HG03196 (cell line): Measurements from ENCODE around the gene NAPA.

Source experiments
- ATAC-seq: cut with Tn5 transposase; IDR thresholded peaks from one replicate; pipeline ENCODE4 v1.9.1; 2021; ENCODE audit not compliant: unreplicated experiment

NAPA gene

DNA sequence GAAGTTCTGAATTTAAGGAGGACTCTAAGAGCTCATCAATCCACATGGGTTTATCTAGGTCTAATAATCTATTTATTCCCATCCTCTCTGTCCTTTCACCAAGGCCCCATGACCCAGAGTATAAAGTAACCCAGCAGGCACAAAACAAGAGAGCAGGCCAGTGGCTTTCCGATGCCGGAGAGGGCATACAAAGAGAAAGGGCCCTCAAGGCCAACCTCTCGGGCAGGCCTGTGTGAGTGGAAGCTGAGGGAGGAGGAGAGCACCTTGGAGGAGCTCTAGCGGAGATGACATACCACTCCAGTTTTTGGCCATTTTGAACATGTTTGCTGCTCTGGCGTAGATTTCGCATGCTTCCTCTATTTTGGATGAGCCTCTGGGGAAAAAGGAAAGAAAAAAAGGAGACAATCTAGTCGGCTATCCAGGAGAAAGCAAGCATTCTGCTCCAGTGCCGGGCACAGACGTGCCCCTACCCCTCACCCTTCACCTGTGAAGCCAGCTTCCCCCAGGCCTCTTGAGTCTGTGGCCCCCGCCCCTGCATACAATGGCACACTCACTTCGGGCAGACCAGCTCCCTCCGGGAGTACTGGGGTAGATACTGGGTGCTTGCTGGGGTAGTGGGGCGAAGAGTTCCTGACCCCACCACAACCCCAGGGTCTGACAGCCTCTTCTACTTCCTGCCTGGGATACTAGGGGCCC is 11.6 kb downstream of the NAPA start:
- no peak for ATAC-seq

DNA sequence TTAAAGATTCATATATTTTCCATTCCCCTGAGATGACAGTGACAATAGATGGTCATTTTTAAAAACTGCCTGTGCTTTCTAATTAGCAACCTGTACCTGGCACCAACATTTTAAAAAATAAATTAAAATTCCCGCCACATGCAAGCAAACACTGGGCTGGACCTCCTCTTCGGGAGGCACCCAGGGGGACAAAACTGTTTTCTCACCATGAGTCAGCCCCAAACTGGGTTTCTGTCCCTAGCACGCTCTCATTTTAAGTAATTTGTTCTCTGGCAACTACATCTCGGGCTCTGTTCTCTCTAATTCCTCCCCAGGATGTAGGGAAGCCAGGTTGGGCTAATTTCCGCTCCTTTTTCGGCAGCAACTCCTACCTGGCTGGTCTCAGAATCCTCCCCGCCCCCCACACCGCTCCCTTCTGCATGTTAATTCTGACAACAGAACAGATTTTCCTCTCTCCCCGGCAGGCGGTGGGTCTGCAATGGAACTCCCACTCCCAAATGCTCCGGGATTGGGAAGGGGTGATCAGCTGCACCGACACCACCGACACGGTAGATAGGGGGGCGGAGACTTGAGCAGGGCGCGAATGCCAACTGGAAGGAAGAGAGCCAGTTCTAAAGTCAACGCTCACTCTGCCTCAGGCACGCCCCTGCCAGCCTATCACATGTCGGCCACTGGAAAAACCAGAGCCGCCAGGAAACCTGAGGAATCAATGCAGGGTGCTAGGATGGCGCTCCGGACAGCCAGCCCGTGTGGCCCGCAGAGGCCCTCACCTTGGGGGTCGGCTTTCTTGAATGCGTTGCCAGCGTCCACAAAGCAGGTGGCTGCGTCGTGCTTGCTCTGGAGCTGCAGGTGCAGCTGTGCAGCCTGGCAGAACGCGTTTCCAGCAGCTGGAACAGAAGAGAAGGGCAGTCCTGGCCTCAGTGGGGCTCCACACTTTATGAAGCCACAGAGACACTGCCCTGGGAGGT is 14.7 kb downstream of the NAPA start:
- ATAC-seq: no peak

DNA sequence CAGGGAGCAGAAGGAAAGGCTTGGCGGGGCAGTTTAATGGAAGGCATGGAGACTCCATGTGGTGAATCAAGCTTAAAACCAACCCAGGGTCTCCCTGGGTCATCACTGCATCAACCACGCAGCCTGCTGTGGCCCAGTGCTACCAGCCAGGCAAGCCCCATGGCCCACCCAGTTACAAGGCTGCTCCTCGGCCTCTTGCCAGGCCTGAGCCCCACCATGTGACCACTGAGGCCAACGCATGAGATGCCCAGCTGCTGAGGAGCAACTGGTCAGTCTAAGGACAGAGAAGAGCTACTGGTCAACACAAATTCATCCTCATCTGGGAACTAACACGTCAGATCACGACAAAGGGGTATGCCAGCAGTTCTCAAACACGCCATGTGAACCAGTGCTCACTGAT is 15.5 kb downstream of the NAPA start:
- ATAC-seq: no peak

DNA sequence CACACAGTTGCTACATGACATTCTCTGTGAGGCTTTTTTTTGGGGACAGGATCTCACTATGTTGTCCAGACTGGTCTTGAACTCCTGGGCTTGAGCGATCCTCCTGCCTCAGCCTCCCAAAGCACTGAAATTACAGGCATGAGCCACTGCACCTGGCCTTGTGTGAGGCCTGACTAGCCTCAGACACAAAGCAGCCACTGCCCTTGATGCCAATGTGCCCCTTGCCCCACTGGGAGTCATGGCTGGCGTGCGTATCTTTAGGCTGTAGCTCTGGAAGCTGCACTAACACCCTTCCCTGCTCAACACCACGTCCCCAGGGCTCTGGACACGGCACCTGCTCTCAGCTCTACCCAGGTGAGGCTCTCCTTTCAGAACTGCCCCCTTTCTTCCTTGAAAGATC is 16.3 kb downstream of the NAPA start:
- no peak for ATAC-seq

DNA sequence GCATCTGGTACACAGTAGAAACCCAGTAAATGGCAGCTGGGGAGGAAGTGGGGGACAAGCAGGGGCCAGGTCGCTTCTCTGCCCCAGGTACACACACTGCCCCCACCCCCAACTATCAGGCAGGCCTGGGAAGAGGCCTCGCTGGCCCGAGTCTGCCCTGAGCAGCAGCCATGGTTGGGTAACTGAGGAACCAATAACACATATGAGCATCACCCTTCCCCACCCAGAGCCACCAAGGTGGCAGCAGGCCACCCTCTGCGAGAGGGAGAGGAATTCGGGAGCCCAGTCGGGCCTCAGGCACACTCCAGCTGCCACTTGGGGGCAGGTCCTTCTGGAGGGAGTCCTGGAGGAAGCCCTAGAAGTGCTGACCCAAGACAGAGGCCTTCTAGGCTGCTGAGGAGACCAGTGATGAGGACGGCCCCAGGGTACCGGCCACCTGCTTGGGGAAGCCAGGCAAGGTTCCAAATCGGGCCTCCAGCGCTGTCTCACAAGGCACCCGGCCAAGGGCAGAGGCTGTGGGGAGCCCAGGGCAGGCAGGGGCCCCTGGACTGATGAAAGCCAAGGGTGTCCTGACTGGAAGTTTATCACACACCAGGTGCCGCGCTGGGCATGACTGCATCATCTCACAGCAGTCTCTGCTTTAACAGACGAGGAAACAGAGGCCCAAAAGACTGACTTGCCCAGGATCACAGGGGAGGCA is 16.9 kb downstream of the NAPA start:
- ATAC-seq: no peak

DNA sequence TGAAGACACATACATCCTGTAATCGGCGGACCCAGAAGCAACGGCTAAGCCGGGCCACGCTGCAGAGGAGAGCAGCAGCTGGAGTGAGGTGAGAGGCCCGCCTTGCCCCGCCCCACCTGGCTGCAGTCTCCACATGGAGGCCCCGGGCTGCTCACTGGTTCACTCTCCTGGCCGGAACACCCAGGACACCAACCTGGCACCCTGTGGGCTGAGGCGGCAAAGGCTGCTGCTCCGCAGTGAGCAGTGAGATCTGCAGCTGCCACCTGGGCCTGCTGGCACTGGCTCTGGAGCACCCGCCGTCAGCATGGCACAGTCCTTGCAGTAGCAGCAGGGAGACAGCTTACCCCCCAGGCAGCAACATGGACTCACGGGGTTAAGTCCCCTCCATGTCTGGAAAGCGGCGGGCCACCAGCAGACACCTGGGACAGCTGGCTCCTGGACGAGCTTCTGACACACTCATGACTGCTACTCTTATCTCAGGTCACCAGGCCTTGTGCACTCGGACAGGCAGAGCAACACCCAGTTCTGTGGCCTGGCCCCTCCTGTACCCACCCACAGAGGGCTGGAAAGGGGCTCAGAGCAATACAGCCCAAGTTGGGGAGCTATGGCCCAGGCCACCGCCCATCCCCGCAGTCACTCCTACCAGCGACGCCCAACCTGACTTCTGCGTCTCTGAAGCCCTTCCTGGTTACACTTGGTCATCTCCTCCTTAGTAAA is 17.7 kb downstream of the NAPA start:
- ATAC-seq: no peak

DNA sequence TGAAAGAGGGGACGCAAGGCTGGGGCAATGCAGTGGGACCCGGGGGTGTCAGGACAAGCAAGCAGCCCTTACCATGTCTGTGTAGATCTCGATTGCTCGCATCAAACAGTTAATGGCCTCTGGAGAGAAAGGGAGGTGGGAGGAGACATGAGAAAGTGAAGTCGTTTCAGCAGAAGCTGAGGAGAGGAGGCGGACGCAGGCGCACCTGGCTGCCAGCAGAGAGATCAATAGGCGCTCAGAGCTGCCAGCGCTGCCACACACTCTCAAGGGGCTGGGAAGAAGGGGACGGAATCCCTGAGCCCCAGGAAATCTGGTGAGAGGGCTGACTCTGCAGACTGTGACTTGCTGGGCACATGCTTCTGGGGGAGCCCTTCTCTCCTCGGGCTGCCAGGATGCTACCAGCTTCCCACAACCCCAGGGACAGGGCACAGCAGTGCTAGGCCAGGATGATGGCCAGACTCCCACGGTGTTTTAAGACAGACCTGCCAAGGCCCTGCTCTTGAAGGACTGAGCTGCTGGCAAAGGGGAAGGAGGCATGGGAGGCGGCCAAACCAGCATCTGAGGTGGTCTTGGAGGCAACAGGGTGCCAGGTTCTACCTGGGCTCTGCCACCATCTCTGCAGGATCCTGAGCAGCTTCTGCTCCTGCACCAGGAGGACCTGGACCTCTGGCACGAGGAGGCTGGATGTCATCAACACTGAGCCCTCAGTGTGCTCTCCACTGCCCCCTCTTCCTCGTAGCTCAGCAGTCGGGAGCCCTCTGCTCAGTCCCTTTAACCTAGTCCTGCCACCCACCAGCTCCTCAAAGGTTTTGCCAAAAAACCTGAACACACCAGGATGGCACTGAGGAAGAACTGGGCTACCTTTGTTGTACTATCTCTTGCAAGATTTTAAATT is 19.1 kb downstream of the NAPA start:
- no peak for ATAC-seq

DNA sequence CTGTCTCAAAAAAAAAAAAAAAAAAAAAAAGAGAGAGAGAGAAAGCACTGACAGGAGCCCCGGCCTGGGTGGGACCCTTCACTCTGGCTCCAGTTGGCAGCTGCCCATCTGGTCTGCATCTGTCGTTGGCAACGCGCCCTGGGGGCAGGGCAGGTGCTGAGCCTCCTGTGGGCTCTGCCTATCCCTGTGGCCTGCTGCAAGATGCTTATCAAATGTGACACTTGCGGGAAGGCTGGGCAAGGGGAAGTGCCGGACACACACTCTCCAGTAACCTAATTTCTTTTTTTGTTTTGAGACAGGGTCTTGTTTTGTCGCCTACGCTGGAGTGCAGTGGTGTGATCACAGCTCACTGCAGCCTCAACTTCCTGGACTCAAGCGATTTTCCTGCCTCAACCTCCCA is 20.1 kb downstream of the NAPA start:
- no peak for ATAC-seq

DNA sequence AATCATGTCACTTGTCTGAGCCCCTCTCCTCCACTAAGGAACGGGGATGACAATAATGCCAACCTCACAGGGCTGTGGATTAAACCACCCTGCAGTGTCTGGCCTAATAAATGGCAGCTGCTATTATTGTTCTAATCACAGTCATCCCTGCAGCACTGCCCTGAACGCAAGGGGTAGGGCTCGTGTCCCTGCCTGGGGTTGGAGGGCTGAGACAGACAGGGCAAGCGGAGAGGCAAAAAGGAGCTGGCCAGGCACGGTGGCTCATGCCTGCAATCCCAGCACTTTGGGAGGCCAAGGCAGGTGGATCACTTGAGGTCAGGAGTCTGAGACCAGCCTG is 20.7 kb downstream of the NAPA start:
- no peak for ATAC-seq

DNA sequence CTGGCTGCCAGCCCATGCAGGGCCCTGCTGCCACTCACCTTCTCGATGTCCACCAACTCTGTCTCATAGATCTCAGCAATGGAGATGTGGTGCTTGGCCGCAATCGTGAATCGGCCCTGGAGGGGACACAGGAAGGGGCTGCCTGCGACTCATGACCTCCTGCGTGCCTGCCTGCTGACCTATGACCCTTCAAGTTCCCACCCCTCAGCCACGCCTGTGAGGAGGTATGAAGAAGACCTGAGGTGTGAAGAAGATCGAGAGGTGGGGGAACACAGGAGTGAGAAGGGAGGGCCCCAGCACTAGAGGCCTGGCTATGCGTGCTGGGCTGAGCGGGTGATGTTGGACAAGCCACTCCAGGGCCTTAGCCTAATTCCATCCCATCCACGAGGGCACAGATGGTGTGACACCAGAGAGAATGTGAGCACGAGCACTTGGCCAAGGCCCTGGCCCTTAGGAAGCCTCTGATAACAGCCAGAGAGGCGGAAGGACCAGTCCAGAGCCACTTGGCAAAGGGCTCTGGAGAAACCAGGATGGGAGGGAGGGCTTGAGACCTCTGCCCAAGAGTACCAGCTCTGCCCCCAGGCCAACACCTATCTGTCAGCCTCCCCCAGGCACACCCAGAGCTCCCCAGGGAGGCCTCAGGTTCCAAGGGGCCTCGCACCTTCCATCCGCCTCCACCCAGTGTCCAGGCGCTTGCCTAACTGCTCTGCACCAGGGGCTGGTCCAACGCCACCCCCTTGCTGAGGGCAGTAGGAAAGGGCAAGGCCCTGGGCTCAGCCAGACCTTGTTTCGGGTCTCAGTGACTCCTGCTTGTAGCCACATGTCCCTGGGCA is 21.3 kb downstream of the NAPA start:
- no peak for ATAC-seq

DNA sequence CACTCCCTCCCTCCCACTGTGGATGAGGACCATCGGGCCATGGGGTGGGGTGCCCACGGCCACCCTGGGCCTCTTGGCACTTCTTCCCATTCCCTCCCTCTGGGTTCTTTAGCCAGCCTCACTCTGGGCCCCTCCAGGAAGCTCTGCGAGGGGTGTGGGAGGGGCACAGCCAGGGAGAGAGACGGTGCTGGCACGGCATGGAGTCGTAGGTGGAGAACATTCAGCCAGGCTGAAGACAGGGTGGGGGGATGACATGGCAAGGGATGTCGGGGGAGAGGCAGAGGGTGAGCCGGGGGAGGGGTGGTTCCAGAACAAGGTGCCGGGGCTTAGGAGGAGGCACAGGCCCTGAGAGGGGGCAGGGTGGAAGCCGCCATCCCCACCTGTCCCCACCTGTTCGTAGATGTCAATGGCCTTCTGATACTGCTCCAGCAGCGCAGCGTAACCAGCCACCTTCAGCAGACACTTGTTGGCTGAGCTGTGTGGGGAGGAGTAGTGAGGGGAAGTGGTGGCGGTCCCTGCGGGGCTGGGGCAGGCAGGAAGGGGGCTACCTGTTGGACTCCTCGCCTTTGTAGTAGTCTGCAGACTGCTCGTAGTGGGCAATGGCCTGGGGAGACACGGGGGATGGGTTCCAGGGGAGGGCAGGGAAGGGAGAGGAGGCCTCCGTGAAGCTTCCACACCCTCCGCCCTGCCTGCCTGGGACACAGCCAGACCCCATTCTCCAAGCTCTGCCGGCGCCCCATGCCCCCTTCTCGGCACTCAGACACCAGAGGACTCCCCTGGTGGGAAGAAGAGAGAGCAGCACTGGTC is 22.1 kb downstream of the NAPA start:
- ATAC-seq: no peak

DNA sequence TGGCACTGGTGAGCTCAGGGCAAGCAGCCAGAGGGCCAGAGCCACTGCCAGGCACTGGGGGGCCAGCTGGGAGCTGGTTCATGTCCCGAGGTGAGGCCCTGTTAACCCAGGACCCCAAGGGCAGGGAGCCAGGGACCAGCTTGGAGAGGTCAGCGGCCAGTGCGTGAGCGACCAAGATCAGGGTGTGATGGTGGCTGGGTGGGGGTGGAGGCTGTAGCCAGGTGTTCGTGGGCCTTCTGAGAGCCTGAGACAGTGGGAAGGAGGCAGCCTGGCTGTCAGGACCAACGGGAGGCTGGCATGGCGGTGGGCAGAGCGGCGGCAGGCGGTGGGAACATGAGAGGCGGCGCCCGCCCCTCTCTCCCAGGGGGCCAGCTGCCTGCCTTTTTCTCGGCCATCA is 22.7 kb downstream of the NAPA start:
- no peak for ATAC-seq

DNA sequence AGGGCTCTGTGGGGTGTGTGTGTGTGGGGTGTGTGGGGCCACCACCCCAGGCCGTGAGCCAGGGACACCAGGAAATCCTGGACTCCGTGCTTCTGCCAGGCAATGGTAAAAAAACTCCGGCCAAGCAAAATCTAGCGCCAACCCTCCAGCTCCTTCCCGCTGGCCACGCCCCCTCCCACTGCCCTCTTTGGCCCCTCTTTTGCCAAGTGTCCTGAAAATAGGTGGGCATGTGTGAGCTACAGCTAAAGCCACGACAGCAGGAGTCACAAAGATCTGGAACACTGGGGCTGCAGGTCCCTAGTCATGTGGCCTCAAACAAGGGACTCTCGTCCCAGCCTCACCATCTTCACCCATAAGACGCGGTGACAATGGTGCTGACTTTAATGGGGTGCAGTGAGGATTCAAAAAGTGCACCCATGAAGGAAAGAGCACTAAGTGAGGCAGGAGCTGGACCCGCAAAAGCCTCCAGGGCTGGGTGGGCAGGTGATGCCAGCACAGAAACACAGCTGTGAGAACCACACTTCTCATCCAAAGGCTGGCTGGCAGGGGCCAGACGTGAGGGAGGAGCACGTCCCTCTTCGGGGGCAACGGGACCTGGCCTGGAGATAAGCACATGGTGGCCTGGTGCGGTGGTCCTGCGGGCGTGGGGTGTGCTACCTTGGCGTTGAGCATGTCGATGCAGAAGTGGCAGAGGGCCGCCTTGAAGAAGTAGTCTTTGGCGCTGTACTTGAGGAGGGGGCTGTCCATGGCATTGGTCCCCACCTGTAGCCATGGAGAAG is 23.3 kb downstream of the NAPA start:
- no peak for ATAC-seq

DNA sequence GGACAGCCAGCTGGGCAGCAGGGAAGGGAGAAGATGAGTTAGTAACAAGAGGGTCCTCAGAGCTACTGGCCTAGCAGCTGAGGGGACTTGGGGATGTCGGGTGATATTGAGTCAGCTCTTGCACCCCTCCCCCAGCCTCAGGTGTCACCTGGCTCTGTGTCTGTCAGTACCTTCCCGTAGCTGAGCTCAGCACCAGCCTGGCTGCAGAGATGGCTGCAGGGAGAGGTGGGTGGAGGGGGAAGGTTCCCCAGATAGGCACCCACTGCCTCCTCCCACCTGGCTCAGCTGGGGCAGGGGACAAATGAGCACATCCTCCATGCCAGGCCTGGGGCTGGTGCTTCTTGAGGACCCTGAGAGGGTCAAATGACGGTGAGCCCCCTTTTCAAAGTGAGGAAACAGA is 24.0 kb downstream of the NAPA start:
- ATAC-seq: no peak

DNA sequence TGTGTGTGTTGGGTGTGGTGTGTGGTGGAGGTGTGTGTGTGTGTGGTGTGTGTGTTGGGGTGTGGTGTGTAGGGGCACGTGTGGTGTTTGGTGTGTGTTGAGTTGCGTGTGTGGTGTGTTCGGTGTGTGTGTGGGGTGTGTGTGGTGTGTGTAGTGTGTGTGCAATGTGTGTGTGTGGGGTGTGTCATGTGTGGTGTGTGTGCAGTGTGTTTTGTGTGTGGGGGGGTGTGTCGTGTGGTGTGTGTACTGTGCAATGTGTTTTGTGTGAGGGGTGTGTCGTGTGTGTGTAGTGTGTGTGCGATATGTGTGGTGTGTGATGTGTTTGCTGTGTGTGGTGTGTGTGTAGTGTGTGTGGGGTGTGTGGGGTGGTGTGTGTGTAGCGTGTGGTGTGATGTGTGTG is 24.8 kb downstream of the NAPA start:
- ATAC-seq: no peak

DNA sequence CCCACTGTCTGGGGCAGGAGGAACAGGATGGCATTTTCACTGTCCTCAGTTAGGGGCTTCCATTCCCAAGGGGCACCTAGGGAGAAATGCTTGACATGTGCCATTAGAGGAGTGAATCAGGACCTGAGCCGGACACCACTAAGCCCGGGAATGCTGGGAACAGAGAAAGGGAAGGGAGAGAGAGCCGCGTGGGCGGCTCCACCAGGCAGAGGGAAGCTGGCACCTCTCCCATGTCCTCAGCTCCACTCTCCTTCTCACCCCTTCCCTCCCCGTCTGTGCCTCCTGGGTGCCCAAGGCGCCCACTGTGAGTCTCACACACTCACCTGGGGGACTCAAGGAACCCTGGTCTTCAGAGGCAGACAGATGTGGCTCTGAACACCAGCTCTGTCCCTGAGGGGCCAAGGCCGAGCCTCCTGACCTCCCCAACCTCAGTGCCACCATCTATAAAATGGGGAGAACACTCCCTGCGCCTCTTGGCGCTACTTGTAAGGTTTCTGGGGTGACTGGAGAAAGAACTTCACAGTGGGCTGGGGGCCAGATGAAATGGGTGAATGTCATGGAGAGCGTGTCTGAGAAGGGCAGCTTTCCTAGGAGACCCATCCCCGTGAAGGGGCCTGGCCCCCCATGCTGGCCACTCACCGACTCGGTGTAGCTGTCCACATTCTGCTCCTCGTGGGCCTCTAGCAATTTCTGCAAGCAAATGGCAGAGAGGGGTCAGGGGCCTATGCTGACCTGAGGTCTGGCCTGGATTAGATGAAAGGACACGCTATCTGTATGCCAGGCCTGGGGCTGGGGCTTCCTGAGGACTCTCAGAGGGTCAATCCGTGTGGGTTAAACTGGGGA is 25.6 kb downstream of the NAPA start:
- no peak for ATAC-seq
